PC-9 (cell line): Measurements from ENCODE around the gene KCNA10.

Experiments used
- EZH2 ChIP-seq: fragments of 200-600 bp; sonication (generic); IDR thresholded peaks from 2 replicates; pipeline ENCODE4 v1.8.0; 2017; ENCODE audit warnings: antibody characterized with exemption, low read depth
- TF ChIP-seq, protein P1 (sequence below): fragments of 200-600 bp; sonication (generic); conservative IDR thresholded peaks from 2 replicates; pipeline ENCODE4 v1.6.1; 2017; ENCODE audit warnings: mixed run types, antibody characterized with exemption, mild to moderate bottlenecking, moderate library complexity

DNA sequence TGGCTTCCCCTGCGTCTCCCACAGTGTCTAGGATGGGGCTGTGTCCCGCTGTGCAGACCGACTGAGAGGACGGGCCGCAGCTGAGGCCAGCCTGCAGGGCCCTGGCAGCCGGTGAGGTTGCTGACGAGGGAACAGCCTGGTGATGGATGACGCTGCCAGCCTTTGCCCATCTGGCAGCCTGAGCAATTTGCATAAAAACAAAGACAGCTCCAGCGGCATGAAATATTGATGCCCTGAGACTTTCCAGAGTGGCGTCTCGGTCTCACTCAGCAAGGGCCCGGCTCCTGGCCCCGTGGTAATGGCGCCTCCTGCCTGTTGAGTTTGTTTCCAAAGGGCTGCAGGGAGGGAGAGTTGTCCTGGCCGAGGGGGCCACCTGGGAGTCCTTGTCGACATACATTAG lies 19.1 kb upstream of the KCNA10 start:
- TF ChIP-seq, protein P1, sequence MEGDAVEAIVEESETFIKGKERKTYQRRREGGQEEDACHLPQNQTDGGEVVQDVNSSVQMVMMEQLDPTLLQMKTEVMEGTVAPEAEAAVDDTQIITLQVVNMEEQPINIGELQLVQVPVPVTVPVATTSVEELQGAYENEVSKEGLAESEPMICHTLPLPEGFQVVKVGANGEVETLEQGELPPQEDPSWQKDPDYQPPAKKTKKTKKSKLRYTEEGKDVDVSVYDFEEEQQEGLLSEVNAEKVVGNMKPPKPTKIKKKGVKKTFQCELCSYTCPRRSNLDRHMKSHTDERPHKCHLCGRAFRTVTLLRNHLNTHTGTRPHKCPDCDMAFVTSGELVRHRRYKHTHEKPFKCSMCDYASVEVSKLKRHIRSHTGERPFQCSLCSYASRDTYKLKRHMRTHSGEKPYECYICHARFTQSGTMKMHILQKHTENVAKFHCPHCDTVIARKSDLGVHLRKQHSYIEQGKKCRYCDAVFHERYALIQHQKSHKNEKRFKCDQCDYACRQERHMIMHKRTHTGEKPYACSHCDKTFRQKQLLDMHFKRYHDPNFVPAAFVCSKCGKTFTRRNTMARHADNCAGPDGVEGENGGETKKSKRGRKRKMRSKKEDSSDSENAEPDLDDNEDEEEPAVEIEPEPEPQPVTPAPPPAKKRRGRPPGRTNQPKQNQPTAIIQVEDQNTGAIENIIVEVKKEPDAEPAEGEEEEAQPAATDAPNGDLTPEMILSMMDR = no peak
- TF ChIP-seq EZH2 = no peak
